Measurements from ENCODE around the gene NPR3. TPM values are rescaled to one million over a fixed set of nuclear protein-coding genes. Genes with fewer than 3 reads are reported as not detected.
"Not testable (repeated sequence)": the region's sequence is repeated elsewhere in the genome, so short reads cannot be mapped to it uniquely, and the experiment has no call there.

The NPR3 gene
- total RNA-seq, 1 experiment from 2014 or later = not detected

- in situ Hi-C loops (cut with HindIII; ENCODE audit: low sequenced_read_pairs) = no loop called here
- DNase-seq (ENCODE audit: low spot score) = no peak
Measured at GRCh38 chr5:32791536-32792243, 80.6 kb downstream of the NPR3 start.

- DNase-seq (ENCODE audit: low spot score) = no peak
- in situ Hi-C loops (cut with HindIII; ENCODE audit: low sequenced_read_pairs) = no loop called here
Measured at GRCh38 chr5:32794086-32794485, 83.0 kb downstream of the NPR3 start.

GRCh38 chr5:32802764-32803163 is 91.6 kb downstream of the NPR3 start:
- in situ Hi-C loops (cut with HindIII; ENCODE audit: low sequenced_read_pairs) = no loop called here
- DNase-seq (ENCODE audit: low spot score) = no peak

GRCh38 chr5:32803656-32804055 is 92.5 kb downstream of the NPR3 start:
- no peak for DNase-seq (ENCODE audit: low spot score)
- in situ Hi-C loops (cut with HindIII; ENCODE audit: low sequenced_read_pairs) = no loop called here

- DNase-seq (ENCODE audit: low spot score); in situ Hi-C loops (cut with HindIII; ENCODE audit: low sequenced_read_pairs): not testable (repeated sequence)
Measured at GRCh38 chr5:32805462-32805861, 94.3 kb downstream of the NPR3 start.

GRCh38 chr5:32805971-32806638 is 95.0 kb downstream of the NPR3 start:
- in situ Hi-C loops (cut with HindIII; ENCODE audit: low sequenced_read_pairs) = no loop called here
- no peak for DNase-seq (ENCODE audit: low spot score)

- no peak for DNase-seq (ENCODE audit: low spot score)
- in situ Hi-C loops (cut with HindIII; ENCODE audit: low sequenced_read_pairs) = no loop called here
Measured at GRCh38 chr5:32808783-32809182, 97.7 kb downstream of the NPR3 start.

GRCh38 chr5:32810804-32811203 is 99.7 kb downstream of the NPR3 start:
- no peak for DNase-seq (ENCODE audit: low spot score)
- in situ Hi-C loops (cut with HindIII; ENCODE audit: low sequenced_read_pairs) = no loop called here

GRCh38 chr5:32812399-32812798 is 101.3 kb downstream of the NPR3 start:
- in situ Hi-C loops (cut with HindIII; ENCODE audit: low sequenced_read_pairs) = no loop called here
- no peak for DNase-seq (ENCODE audit: low spot score)

- in situ Hi-C loops (cut with HindIII; ENCODE audit: low sequenced_read_pairs) = no loop called here
- no peak for DNase-seq (ENCODE audit: low spot score)
Measured at GRCh38 chr5:32814141-32814540, 103.0 kb downstream of the NPR3 start.

- in situ Hi-C loops (cut with HindIII; ENCODE audit: low sequenced_read_pairs) = no loop called here
- no peak for DNase-seq (ENCODE audit: low spot score)
Measured at GRCh38 chr5:32814620-32815019, 103.5 kb downstream of the NPR3 start.

- DNase-seq (ENCODE audit: low spot score) = no peak
- in situ Hi-C loops (cut with HindIII; ENCODE audit: low sequenced_read_pairs) = no loop called here
Measured at GRCh38 chr5:32827981-32828380, 116.9 kb downstream of the NPR3 start.

GRCh38 chr5:32828492-32828891 is 117.4 kb downstream of the NPR3 start:
- DNase-seq (ENCODE audit: low spot score) = no peak
- in situ Hi-C loops (cut with HindIII; ENCODE audit: low sequenced_read_pairs) = no loop called here

GRCh38 chr5:32831624-32832023 is 120.5 kb downstream of the NPR3 start:
- no peak for DNase-seq (ENCODE audit: low spot score)
- in situ Hi-C loops (cut with HindIII; ENCODE audit: low sequenced_read_pairs) = no loop called here

- no peak for DNase-seq (ENCODE audit: low spot score)
- in situ Hi-C loops (cut with HindIII; ENCODE audit: low sequenced_read_pairs) = no loop called here
Measured at GRCh38 chr5:32833127-32833526, 122.0 kb downstream of the NPR3 start.

- DNase-seq (ENCODE audit: low spot score) = no peak
- in situ Hi-C loops (cut with HindIII; ENCODE audit: low sequenced_read_pairs) = no loop called here
Measured at GRCh38 chr5:32833663-32834062, 122.5 kb downstream of the NPR3 start.

- in situ Hi-C loops (cut with HindIII; ENCODE audit: low sequenced_read_pairs) = no loop called here
- no peak for DNase-seq (ENCODE audit: low spot score)
Measured at GRCh38 chr5:32834251-32834650, 123.1 kb downstream of the NPR3 start.

GRCh38 chr5:32836176-32836575 is 125.1 kb downstream of the NPR3 start:
- no peak for DNase-seq (ENCODE audit: low spot score)
- in situ Hi-C loops (cut with HindIII; ENCODE audit: low sequenced_read_pairs) = no loop called here

GRCh38 chr5:32837211-32837610 is 126.1 kb downstream of the NPR3 start:
- DNase-seq (ENCODE audit: low spot score) = no peak
- in situ Hi-C loops (cut with HindIII; ENCODE audit: low sequenced_read_pairs) = no loop called here

GRCh38 chr5:32839106-32839505 is 128.0 kb downstream of the NPR3 start:
- DNase-seq (ENCODE audit: low spot score) = no peak
- in situ Hi-C loops (cut with HindIII; ENCODE audit: low sequenced_read_pairs) = no loop called here

GRCh38 chr5:32840606-32841005 is 129.5 kb downstream of the NPR3 start:
- in situ Hi-C loops (cut with HindIII; ENCODE audit: low sequenced_read_pairs) = no loop called here

More at GRCh38 chr5:32840606-32841005, 129.5 kb downstream of the NPR3 start:
- DNase-seq (ENCODE audit: low spot score) = no peak

Measured in G401 (cell line).